Stomach (tissue), 4 donors: ENCODE measurements around the gene MAVS.

Source experiments
- CTCF ChIP-seq, 7 experiments: fragments of 450-650 bp in 4 of 7; fragments of 200-600 bp in 3 of 7; sonication (generic) in 3 of 7; IDR thresholded peaks; one replicate each; pipeline ENCODE4 v1.5.1; 2016 to 2019; ENCODE audit warnings: antibody characterized with exemption in 7 of 7, control low read depth in 2 of 7, mild to moderate bottlenecking in 1 of 7
- EP300 ChIP-seq: sonication (generic); formaldehyde crosslinking; IDR thresholded peaks from one replicate; pipeline ENCODE4 v1.6.1; 2017; ENCODE audit warnings: antibody characterized with exemption
- POLR2A ChIP-seq, 4 donors: fragments of 450-650 bp; IDR thresholded peaks; one replicate each; pipeline ENCODE4 v1.6.1; 2016; ENCODE audit warnings: antibody characterized with exemption in 4 of 4, control low read depth in 2 of 4, mild to moderate bottlenecking in 1 of 4, moderate library complexity in 1 of 4
- POLR2AphosphoS5 ChIP-seq, 3 donors: sonication (generic); formaldehyde crosslinking; IDR thresholded peaks; one replicate each; pipeline ENCODE4 v1.6.1; 2016; ENCODE audit warnings: antibody characterized with exemption in 3 of 3

- TF ChIP-seq POLR2AphosphoS5 (IDR thresholded peaks at IDR 0.05) (no peak), CTCF (IDR thresholded peaks at IDR 0.05) (no peak), POLR2A (IDR thresholded peaks at IDR 0.05) (no peak), EP300 (no peak)
These were observed 76.3 kb downstream of the MAVS start for GRCh38 chr20:3922983-3923339.
